HuH-7 (cell line): ENCODE measurements around the gene NUFIP1.
A peak's percentile ranks its signal among the peaks of the same experiment; 100 is the strongest.
"Not testable (repeated sequence)": the region's sequence is repeated elsewhere in the genome, so short reads cannot be mapped to it uniquely, and the experiment has no call there.

ENCODE experiments used
- DNase-seq: peaks from one replicate; pipeline ENCODE4 v3.0.0; 2011; ENCODE audit warnings: low spot score

Gene NUFIP1

DNA sequence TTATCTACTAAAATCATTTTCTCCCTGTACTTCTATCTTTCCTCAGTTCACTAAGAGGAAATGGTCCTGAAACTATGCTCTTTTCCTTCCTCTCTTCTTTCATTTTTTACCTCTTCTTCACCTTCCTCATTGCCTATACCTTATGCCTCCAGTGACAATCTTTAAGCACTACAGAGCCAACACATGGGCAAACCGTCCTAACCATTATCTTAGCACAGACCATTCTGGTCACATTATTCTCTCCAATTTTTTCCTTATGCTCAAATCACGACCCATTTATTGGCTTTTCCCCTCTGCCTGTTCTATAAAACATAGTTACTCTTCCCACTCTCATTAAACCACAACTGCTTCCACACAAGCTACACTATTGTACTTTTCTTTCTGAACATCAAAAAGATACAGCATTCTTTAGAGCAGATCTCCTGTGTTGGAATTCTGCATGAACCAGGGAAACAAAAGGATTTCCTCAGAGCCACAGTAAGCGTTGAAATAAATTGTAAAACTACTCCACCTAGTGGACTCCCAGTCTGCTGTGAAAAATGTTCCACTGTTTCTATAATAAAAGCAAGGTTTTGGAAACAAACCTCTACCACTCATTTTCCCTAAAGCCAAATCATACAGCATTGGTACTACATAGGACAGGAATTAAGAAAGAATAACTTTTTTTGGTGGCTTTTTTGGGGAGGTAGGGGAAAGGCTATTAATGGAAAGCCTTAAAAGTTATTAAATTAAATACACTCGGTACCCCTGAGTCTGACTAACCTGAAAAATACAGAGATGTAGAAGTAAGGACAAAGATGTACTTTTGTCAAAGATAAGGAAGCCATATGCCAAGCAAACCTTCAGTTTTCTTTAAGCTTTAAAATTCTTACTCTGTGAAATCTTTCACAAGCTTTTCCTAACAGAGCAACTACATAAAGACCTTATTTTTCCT, 19.5 kb downstream of the NUFIP1 start:
- peak; percentile 38 for DNase-seq

DNA sequence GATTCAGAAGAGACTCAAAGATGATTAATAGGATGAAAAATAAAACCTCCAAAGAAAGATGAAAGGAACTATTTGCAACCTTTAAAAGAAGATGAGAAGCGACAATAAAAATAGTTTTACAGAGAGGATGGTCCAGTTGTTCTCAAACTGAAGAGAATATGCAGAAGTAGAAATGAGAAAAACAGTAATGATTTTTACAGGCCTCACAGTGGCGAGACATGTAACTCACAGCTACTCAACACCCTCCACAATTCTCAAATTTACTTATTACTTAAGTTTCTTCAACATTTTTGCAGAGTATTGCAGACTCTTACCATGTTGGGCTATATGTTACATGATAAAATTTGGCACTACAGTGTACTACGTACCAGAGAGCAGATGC, 20.8 kb downstream of the NUFIP1 start:
- DNase-seq: no peak

DNA sequence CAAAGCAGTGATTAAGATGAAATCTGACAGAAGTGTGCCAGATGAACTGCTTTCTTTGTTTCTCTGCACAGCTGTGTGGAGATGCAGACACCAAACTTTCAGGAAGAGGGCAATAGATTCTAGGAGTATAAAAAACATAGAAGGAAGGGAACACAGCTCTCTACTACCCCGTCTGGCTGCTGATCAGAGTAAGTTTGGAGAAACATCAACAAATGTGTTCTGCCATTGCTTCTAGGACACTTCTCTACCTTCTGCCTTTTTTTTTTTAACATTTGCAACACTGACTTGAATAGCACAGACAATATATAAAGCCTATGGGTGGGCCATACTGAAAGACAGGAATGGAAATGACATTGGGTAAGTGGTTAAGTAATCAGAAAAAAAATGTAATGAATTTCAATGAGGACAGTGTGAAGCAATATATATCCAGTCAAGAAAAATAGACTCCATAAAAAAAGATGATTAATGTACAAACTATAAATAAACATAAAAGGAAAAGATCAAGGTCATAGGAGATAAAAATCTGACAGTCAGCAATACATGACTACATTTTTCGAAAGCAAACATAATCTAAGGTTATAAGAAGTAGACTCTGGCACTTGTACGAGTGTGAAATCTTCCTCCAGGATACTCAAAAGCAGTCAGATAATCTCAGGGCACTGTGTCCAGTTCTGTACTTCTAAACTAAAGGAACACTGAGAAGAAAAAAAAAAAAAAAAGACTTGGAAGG, 21.4 kb downstream of the NUFIP1 start:
- no peak for DNase-seq

DNA sequence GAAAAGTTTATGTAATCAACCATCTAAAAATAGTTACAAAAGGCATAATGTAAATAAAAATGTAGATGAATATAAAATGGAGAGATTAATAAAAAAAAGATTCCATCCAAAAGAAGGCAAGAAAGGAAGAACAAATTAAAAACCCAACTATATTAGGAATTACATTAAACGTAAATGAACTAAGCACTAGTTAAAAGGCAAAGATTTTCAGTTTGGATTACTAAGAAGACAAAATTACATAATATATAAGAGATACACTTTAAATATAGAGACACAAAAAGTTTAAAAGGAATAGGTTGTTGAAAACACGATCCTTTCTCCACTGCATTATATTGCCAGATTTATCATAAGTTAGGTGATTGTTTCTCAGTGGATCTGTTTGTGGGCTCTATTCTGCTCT, 27.3 kb downstream of the NUFIP1 start:
- DNase-seq: no peak

DNA sequence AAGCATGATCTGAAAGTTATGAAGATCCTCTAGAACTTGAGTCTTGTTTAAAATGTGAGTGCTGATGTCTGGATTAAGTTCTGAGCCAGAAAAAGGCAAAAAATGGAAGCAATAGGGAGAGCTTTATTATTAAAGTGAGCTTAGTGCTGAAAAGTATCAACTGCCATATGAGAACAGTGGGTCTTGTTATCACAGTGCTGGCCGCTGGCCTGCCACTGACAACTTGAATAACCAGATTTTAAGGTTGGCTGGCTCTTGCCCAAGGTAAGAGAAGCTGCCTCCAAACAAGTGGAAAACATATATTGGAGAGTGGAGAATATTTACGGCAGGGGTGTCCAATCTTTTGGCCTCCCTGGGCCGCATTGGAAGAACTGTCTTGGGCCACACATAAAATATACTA, 33.9 kb downstream of the NUFIP1 start:
- DNase-seq: no peak

DNA sequence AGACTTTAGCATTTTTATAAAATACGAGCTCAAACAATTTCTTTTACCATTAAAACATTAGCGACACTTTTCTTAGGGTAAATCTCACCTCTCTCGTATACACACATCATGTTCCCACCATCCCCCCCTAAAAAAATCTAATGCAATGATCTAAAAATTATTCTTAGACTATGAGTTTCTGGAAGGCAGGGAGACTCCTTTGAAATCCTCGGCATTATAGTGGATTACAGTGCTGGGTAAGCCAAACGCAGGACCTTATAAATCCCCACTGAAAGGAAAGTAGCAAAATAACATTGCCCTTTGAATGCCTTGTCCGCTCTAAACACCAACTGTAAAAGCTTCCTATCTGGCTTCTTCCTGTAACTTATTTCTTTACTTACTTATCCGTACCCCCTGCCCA, 35.0 kb downstream of the NUFIP1 start:
- DNase-seq: no peak

DNA sequence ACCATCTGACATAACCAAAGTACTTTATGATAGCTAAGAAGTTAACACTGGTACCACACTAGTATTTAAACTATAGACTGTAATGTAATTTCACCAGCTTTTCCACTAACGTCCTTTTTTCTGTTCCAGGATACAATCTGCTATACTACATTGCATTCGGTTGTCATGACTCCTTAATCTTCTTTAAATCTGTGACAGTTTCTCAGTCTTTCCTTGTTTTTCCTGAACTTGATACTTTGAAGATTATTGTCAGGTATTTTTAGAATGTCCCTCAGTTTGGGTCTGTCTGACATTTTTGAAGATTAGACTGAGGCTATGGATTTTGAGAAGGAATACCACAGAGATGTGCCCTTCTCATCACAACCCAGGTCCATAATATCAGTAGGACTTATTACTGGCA, 36.6 kb downstream of the NUFIP1 start:
- no peak for DNase-seq

DNA sequence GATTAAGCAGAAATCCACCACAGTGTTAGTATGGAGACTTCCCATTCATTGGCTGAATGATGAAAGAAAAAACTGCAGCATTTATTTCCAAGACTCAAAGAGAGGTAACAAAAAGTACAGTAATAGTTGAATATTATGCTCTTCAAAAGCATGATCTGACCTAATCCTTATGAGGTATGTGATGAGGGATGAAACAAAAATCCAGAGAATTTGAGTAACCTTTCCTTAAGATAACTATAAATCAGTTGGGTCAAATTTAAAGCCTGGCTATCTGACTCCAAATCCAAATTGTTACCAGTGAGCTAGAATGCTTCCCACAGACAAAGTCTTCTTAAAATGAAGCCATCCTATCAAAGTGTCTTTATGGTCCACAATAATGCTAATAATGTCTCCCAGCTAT, 38.1 kb downstream of the NUFIP1 start:
- no peak for DNase-seq

DNA sequence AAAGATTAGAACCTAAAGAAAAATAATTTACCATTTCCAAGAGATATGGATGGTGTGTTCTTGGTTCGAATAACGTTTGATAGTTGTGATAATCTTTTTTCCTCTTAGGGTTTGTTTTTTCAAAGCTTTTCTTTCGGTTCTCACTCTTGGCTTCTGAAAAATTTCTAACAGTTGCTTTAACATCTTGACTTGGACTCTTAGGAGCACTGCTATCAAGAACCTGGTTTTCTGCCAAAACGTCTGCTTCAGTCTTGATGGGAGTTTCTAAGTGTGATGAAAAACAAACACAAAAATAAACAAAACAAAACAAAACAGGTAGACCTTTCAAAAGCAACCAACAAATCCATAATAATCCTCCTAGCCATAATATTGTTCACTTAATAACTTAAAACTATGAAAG, 45.9 kb downstream of the NUFIP1 start:
- not testable (repeated sequence) for DNase-seq

DNA sequence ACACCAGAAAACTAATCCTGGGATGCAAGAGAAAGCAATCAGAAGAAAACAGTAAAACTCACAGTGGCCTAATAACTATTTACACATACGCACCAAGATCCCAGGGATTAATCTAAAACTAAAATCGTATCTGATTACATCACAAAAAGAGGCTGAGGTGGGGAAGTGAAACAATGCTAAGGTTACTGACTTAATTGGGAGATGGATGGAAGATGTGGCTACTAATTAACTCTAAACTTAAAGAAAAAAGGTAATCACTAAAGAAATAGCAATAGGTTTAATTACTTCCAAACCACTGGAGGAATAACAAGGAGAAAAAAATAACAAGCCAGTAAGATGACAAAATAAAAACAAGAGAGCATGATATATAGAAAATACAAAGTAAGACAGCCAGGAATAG, 50.4 kb downstream of the NUFIP1 start:
- DNase-seq: no peak

DNA sequence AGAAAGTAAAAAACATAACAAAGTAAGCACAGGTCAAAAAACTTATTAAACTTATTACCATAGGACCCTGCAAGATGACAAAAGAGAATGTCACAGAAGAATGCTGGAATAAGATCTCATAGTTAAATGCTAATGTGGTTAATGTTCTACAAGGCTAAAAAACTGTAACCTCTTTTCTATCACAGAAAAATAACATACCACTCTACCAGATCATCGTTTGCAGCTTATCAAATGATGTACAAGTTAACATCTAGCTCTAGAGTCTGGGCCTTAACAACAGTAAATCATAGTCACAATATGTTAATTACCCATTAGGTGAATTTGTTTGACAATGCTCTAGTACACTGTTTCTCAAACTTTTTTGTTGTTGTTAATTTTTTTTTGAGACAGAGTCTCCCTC, 53.0 kb downstream of the NUFIP1 start:
- no peak for DNase-seq

DNA sequence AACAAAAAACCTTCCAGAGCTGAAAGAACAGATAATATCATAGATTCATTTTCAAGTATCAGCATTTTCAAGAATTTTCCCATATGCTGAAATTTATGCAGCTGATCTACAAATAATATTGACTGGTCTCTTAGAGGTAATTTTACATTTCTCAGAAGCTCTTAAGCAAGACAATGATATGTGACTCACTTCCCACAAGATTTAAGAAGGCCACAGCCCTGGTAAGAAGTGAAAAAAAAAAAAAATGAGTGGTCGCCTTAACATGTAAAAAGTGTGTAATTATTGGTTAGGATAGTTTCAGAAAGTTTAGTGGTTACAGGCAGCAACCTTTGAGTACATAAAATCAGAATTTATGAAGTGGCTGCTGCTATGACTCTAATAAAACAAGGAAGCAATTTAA, 54.5 kb downstream of the NUFIP1 start:
- DNase-seq: no peak

DNA sequence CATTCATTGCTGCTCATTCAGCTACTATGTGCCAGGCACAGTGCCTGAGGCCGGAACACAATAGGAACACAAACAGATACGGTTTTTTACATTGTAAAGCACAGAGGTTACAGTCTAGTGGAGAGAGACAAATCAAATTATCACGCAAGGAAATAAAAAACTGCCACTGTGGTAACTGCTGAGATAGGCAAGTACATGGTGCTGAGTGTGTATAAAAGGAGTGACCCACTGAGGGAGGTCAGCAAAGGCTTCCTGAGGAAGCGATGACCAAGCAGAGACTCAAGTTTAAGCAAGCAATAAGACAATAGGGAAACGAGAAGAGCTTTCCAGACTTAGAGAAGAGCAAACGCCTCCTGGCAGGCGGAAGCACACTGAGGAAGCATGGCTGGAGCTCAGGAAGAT, 56.4 kb downstream of the NUFIP1 start:
- no peak for DNase-seq

DNA sequence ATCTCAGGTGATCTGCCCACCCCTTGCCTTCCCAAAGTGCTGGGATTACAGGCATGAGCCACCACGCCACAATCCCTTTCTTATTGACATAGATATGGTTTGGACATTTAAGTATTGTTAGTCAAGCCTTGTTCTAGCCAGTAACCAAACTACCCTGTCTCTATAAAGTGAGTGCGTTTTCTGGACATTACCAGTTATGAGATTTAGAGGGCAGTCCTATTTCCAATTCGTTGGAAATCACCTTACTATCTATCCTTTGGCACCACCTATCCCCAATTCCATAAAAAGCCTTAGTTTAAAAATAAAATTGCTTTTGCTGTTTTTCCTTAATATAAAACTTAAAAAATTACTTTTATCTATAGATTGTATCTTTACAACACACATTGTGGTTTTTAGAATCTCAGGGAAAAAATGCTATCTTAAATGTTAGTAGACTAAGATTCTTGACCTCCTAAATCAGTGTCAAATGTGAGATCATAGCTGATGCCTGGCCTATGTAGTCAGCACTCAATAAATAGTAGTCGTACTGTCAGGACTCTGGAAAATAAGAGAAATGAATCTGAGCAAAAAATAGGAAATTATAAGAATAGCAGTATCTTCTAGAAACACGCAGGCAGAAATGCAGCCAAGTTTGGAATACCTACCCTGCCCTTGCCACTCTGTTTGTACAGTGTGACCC, 57.0 kb downstream of the NUFIP1 start:
- no peak for DNase-seq

DNA sequence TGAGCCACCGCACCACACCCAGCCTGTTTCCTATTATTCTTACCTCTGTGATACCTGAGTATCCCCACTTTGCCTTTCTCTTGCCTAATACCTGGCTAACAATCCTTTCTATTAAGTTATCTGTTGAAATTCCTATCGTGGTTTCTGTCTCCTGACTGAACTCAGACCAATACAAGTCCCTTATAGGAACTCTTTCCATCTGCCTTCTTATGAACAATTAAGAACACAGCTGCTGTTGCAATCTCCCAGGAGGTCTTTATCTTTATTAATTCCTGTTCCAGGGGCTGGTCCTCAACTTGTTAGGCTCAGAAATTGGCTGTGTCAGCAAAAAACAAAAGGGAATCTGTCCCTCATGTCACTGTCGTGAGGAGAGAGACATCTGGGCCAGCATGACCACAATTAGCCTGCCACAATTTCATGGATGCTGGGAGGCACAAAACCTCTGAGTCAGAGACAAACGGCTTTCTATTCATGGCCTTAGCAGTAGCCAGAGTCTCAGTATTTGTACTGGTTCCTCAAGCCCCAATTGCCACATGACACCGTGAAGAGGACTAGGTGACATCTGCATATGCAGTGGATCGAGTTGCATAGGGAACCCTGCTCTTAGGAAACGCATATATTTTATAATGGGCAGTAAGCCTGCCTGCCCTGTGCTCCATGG, 58.2 kb downstream of the NUFIP1 start:
- no peak for DNase-seq

DNA sequence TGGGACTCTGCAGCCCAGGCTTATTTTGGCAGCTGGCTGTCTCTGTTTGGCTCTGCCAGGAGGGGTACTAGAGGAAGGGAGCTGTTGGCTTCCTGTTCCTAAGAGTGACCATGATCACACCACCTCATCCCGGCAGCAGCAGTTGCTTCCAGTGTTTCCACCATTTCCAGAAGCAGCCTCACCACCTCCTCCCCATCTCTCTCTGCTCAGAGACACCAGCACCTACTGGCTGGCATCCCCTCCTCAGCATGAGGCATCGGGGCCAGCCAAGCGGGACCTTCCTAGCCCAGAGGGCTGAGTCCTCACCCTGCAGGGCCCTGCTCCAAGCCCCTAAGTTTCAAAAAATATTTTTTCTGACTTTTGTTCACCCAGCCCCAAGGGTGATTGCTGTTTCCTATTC, 59.0 kb downstream of the NUFIP1 start:
- DNase-seq: no peak

DNA sequence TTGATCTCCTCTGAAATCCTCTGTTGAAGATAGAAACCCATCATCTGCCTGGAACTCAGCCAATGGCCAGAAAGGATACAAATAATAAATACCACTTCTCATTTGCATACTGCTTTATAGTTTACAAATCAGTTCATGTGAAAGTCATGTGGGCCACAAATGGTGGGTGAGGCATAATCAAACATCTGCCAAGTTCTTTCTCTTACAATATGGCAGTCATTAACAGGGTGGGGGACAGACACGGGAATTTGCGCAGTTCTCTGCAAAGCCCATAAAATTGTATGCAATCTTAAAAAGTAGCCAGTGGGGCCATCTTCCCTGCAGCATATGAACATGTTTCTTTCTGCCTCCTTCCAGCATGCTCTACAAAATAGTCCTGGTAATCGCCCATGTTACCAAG, 59.6 kb downstream of the NUFIP1 start:
- no peak for DNase-seq

DNA sequence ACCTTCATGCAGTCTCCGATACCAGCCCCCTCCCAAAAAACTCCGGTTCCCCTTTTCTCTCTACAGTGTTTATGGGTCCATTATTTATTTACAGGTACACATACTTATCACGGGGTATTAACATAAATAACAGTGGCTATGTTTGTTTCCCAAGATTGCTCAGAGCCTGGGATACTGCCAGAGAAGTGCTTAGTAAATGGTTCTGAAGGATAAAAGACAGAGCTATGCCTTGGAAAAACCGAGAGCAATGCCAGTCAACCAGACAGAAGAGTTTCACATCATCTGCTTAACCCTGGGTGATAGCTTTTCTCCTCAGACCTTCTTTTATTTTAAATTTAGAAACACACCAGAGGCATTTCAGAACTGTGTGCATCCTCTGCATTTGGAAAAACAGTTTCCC, 61.3 kb downstream of the NUFIP1 start:
- no peak for DNase-seq

DNA sequence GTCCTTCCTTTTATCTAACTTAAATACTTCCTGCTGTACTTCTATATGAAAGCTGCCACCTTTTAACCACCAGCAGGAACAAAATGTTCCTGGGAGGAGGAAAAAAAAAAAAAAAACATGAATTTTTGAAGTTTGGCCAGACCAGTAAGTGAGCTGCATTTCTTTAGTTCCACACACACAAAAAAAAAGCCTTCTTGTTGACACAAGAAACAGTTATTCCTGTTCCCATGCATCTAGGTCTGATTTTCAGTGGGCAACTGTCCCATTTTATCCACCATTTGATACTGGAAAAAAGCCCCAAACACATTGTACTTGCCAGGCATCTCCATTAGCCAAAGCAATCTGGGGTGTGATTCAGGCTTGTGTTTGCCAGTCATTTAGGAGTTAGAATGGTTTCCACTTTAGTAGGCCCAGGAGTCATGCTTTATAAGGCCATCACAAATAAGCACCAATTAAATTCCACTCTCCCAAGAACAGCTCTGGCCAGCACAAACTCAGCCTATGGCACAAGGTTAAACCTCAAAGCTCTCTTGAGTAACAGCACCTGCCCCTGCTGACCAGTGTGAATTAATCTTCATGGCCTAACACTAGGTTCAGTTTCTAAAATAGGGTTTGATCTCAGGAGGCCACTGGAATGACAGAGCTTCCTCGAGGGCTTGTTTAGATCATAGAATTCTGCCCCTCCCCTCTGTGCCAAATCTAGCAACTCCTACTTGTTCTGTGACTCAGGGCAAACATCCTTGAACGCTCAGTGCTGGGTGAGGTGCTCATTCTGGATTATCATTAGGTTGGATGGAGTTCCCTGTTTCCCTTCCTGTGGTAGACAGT, 67.1 kb downstream of the NUFIP1 start:
- DNase-seq: no peak

DNA sequence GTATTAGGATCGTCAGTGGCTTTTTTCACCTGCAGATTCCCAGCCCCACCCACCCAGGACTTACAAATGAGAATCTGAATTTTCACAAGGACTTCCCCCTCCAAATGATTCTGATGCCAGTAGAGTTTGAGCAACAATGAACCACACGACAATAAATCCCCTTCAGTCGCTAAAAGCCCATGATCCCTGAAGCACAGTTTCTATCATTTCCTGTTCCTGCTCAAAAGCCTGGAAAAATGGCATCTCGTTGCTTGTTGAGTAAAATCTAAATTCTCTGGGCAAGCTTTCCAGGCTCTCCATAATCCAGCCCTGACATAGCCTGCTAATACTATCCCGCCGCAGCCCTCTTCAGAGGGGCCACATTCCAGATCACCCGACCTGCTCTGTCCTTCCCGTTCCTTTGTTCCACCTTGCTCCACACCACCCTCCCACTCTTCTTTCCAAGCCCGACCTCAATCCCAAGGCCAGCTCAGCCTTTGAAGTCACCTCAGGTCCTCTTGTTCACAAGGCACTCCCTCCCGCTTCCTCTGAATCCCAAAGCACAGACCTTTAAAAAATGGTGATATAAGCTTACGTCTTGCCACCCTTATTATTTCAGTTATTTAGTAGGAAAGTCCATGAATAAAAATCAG, 67.9 kb downstream of the NUFIP1 start:
- no peak for DNase-seq

DNA sequence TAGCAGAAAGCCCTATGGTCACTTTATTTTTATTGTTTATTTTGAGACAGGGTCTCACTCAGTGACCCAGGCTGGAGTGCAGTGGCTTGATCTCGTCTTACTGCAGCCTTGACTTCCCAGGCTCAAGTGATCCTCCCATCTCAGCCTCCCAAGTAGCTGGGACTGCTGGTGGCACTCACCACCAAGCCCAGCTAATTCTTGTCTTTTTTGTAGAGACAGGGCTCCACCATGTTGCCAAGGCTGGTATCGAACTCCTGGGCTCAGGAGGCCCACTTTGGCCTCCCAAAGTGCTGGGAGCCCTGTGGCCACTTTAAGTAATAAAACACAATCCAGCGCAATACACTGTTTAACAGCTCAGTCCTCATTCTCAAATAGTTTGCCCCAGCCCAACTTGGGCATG, 69.3 kb downstream of the NUFIP1 start:
- no peak for DNase-seq
